B cell (primary cell): ENCODE measurements around the gene LCT.

ENCODE experiments used
- CTCF ChIP-seq: fragments of 200-600 bp; IDR thresholded peaks from one replicate; pipeline ENCODE4 v1.8.0; 2022; ENCODE audit warnings: antibody characterized with exemption, mild to moderate bottlenecking
- EZH2 ChIP-seq: IDR thresholded peaks from 2 replicates; pipeline ENCODE4 v1.6.1; 2012; ENCODE audit warnings: borderline replicate concordance, low read depth, mild to moderate bottlenecking, moderate library complexity, low read length; ENCODE audit not compliant: insufficient read depth, poor library complexity, severe bottlenecking

GRCh38 chr2:135870571-135870970 lies 33.6 kb upstream of the LCT start:
- TF ChIP-seq CTCF: no peak
- TF ChIP-seq EZH2: no peak
